Liver (tissue), 9 donors: ENCODE results near the gene IL1RAPL1. TPM values are rescaled to one million over a fixed set of nuclear protein-coding genes. Genes with fewer than 3 reads are reported as not detected.

Source experiments
- DNase-seq: peaks from one replicate; pipeline ENCODE4 v3.0.0-alpha.2; 2017; ENCODE audit warnings: low spot score
- H3K27ac ChIP-seq, 2 donors: one replicate each; pipeline ENCODE4 v1.7.0; 2013; ENCODE audit warnings: inconsistent platforms in 2 of 2, low read length in 2 of 2, control low read depth in 1 of 2, low read depth in 1 of 2, mild to moderate bottlenecking in 1 of 2
- H3K27me3 ChIP-seq, 4 donors: one replicate each; pipeline versions ENCODE4 v1.6.1 to v1.7.0; 2013; ENCODE audit warnings: low read length in 3 of 4, inconsistent platforms in 1 of 4, mild to moderate bottlenecking in 1 of 4, moderate library complexity in 1 of 4; ENCODE audit not compliant: control insufficient read depth in 4 of 4, insufficient read depth in 4 of 4
- H3K36me3 ChIP-seq, 4 donors: one replicate each; pipeline versions ENCODE4 v1.6.1 to v1.7.0; 2013; ENCODE audit warnings: low read length in 3 of 4, mild to moderate bottlenecking in 3 of 4, low read depth in 1 of 4, moderate library complexity in 1 of 4; ENCODE audit not compliant: control insufficient read depth in 4 of 4, insufficient read depth in 3 of 4
- H3K4me1 ChIP-seq, 4 donors: one replicate each; pipeline versions ENCODE4 v1.6.1 to v1.7.0; 2013; ENCODE audit warnings: low read length in 3 of 4, mild to moderate bottlenecking in 3 of 4, moderate library complexity in 1 of 4; ENCODE audit not compliant: control insufficient read depth in 4 of 4, insufficient read depth in 4 of 4
- H3K4me3 ChIP-seq, 3 donors: one replicate each; pipeline versions ENCODE4 v1.6.1 to v1.7.0; 2013; ENCODE audit warnings: low read length in 3 of 3, control low read depth in 1 of 3, low read depth in 1 of 3, mild to moderate bottlenecking in 1 of 3
- H3K9ac ChIP-seq, 2 donors: one replicate each; pipeline ENCODE4 v1.7.0; 2013; ENCODE audit warnings: low read length in 2 of 2, mild to moderate bottlenecking in 2 of 2, moderate library complexity in 2 of 2, control low read depth in 1 of 2, low read depth in 1 of 2
- H3K9me3 ChIP-seq, 4 donors: one replicate each; pipeline versions ENCODE4 v1.6.1 to v1.7.0; 2013; ENCODE audit warnings: low read length in 3 of 4; ENCODE audit not compliant: control insufficient read depth in 4 of 4
- EGR1 ChIP-seq, 2 donors: IDR thresholded peaks; 2 replicates each; pipeline ENCODE4 v1.6.1; 2016 to 2018; ENCODE audit warnings: antibody characterized with exemption in 2 of 2, low read depth in 2 of 2
- FOXA1 ChIP-seq: IDR thresholded peaks from 2 replicates; pipeline ENCODE4 v1.6.1; 2016; ENCODE audit warnings: antibody characterized with exemption
- FOXA2 ChIP-seq: IDR thresholded peaks from 2 replicates; pipeline ENCODE4 v1.6.1; 2016; ENCODE audit warnings: antibody characterized with exemption
- GABPA ChIP-seq, 2 donors: IDR thresholded peaks in 1 of 2; conservative IDR thresholded peaks in 1 of 2; 2 replicates each; pipeline ENCODE4 v1.6.1; 2016; ENCODE audit warnings: antibody characterized with exemption in 2 of 2, mild to moderate bottlenecking in 1 of 2, moderate library complexity in 1 of 2
- HNF4A ChIP-seq, 2 donors: conservative IDR thresholded peaks; 2 replicates each; pipeline ENCODE4 v1.6.1; 2016; ENCODE audit warnings: antibody characterized with exemption in 2 of 2, mild to moderate bottlenecking in 2 of 2
- HNF4G ChIP-seq: IDR thresholded peaks from 2 replicates; pipeline ENCODE4 v1.6.1; 2016; ENCODE audit warnings: antibody characterized with exemption
- JUND ChIP-seq, 2 donors: IDR thresholded peaks; 2 replicates each; pipeline ENCODE4 v1.6.1; 2016; ENCODE audit warnings: antibody characterized with exemption in 2 of 2
- MAX ChIP-seq: IDR thresholded peaks from 2 replicates; pipeline ENCODE4 v1.6.1; 2016; ENCODE audit warnings: antibody characterized with exemption
- NR2F2 ChIP-seq: IDR thresholded peaks from 2 replicates; pipeline ENCODE4 v1.6.1; 2016; ENCODE audit warnings: antibody characterized with exemption
- RAD21 ChIP-seq, 2 donors: IDR thresholded peaks; 2 replicates each; pipeline ENCODE4 v1.6.1; 2016; ENCODE audit warnings: antibody characterized with exemption in 2 of 2, mild to moderate bottlenecking in 2 of 2
- REST ChIP-seq: IDR thresholded peaks from 2 replicates; pipeline ENCODE4 v1.6.1; 2016; ENCODE audit warnings: antibody characterized with exemption, mild to moderate bottlenecking
- RXRA ChIP-seq, 2 donors: IDR thresholded peaks; 2 replicates each; pipeline ENCODE4 v1.6.1; 2017 to 2018; ENCODE audit warnings: antibody characterized with exemption in 2 of 2, mild to moderate bottlenecking in 1 of 2
- SP1 ChIP-seq: IDR thresholded peaks from 2 replicates; pipeline ENCODE4 v1.6.1; 2018; ENCODE audit warnings: antibody characterized with exemption, mild to moderate bottlenecking
- TAF1 ChIP-seq: conservative IDR thresholded peaks from 2 replicates; pipeline ENCODE4 v1.6.1; 2016; ENCODE audit warnings: antibody characterized with exemption, mild to moderate bottlenecking
- YY1 ChIP-seq: IDR thresholded peaks from 2 replicates; pipeline ENCODE4 v1.6.1; 2016; ENCODE audit warnings: antibody characterized with exemption, mild to moderate bottlenecking
- ZBTB33 ChIP-seq: IDR thresholded peaks from 2 replicates; pipeline ENCODE4 v1.6.1; 2016; ENCODE audit warnings: antibody characterized with exemption
- WGBS: extraction: QIAGEN DNeasy Blood & Tissue Kit; methylation state at CpG from one replicate; pipeline ENCODE4 v1.1.7; 2013; 5-methylcytosine and 5-hydroxymethylcytosine counted together
- polyA plus RNA-seq, 2 donors: library from polyadenylated mRNA; stranded (reverse) in 1 of 2; unstranded in 1 of 2; fragments of 200-250 nt in 1 of 2; fragments of >200 nt in 1 of 2; fragmentation: Nextera tagmentation in 1 of 2; extraction: Ambion mirVana in 1 of 2; gene quantifications; one replicate each; pipeline versions ENCODE4 v1.2.1 to v1.2.3, GENCODE V29; 2013 to 2015
- total RNA-seq, 2 donors: library from RNA; depleted of rRNA; stranded (reverse); fragments of >200 nt; gene quantifications; one replicate each; pipeline ENCODE4 v1.2.3, GENCODE V29; 2014
- TF ChIP-seq, protein P1 (sequence below): IDR thresholded peaks from 2 replicates; pipeline ENCODE4 v1.6.1; 2016; ENCODE audit warnings: antibody characterized with exemption
- TF ChIP-seq, protein P2 (sequence below): fragments of 150-350 bp; IDR thresholded peaks from 2 replicates; pipeline ENCODE4 v1.5.1; 2017; ENCODE audit warnings: improper control_type of control experiment, low read depth, low read length; ENCODE audit not compliant: missing input control
- donor health status: healthy.
- donor health status: healthy.
- donor health status: healthy.
- donor health status: healthy.
- donor health status: healthy.

Gene IL1RAPL1
- total and polyA plus RNA-seq, 4 donors, result 0.08 to 0.33 TPM; not detected in 2

GRCh38 chrX:29707088-29707487, 1119.8 kb downstream of the IL1RAPL1 start:
- 90% methylated on average over 2 of the region's 2 CpGs for WGBS
- Histone ChIP-seq H3K4me3 (no peak overlapping the region), H3K9ac (no peak overlapping the region), H3K36me3 (no peaks in the 10 kb centered on the region), H3K27ac (no peak overlapping the region), H3K9me3 (peaks cover 0 to 3% (median 0%) of the 10 kb centered on the region in 4 donors), H3K27me3 (no peaks in the 10 kb centered on the region), H3K4me1 (no peaks in the 10 kb centered on the region)
- no peak for TF ChIP-seq SP1
- no peak for TF ChIP-seq RAD21 (IDR thresholded peaks at IDR 0.05)
- no peak for TF ChIP-seq GABPA (IDR thresholded peaks at IDR 0.05 in 1 of 2, conservative IDR thresholded peaks at IDR 0.05 in 1 of 2)
- TF ChIP-seq FOXA1, result no peak
- TF ChIP-seq, protein P1, sequence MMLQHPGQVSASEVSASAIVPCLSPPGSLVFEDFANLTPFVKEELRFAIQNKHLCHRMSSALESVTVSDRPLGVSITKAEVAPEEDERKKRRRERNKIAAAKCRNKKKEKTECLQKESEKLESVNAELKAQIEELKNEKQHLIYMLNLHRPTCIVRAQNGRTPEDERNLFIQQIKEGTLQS, result no peak
- TF ChIP-seq HNF4G, result no peak
- no peak for TF ChIP-seq FOXA2
- no peak for TF ChIP-seq REST
- no peak for TF ChIP-seq NR2F2
- no peak for TF ChIP-seq EGR1 (IDR thresholded peaks at IDR 0.05; ENCODE audit: low read depth in 2 of 2)
- TF ChIP-seq TAF1, result no peak
- TF ChIP-seq ZBTB33, result no peak
- TF ChIP-seq RXRA (IDR thresholded peaks at IDR 0.05), result no peak
- TF ChIP-seq HNF4A (conservative IDR thresholded peaks at IDR 0.05), result no peak
- TF ChIP-seq, protein P2, sequence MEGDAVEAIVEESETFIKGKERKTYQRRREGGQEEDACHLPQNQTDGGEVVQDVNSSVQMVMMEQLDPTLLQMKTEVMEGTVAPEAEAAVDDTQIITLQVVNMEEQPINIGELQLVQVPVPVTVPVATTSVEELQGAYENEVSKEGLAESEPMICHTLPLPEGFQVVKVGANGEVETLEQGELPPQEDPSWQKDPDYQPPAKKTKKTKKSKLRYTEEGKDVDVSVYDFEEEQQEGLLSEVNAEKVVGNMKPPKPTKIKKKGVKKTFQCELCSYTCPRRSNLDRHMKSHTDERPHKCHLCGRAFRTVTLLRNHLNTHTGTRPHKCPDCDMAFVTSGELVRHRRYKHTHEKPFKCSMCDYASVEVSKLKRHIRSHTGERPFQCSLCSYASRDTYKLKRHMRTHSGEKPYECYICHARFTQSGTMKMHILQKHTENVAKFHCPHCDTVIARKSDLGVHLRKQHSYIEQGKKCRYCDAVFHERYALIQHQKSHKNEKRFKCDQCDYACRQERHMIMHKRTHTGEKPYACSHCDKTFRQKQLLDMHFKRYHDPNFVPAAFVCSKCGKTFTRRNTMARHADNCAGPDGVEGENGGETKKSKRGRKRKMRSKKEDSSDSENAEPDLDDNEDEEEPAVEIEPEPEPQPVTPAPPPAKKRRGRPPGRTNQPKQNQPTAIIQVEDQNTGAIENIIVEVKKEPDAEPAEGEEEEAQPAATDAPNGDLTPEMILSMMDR, result no peak
- TF ChIP-seq YY1, result no peak
- no peak for TF ChIP-seq JUND (IDR thresholded peaks at IDR 0.05)
- TF ChIP-seq MAX, result no peak
- no peak for DNase-seq
